Keratinocyte (primary cell): Measurements from ENCODE around the gene COASY. TPM values are rescaled to one million over a fixed set of nuclear protein-coding genes. Genes with fewer than 3 reads are reported as not detected.
A peak's percentile ranks its signal among the peaks of the same experiment; 100 is the strongest.

Experiments
- DNase-seq: peaks from one replicate; pipeline ENCODE4 v3.0.0-alpha.2; 2011; ENCODE audit warnings: low read depth, missing footprints, low spot score
- FAIRE-seq: peaks from 2 replicates; lab custom pipeline; 2011; peaks lifted over from hg19 to GRCh38; lab: Jason Lieb, UNC
- H2AFZ ChIP-seq: 2 replicates; pipeline ENCODE4 v1.6.0; 2012; ENCODE audit warnings: low read length, control low read depth, inconsistent platforms; ENCODE audit not compliant: control insufficient read depth
- H3K27ac ChIP-seq: 2 replicates; pipeline ENCODE4 v1.5.1; 2011; ENCODE audit warnings: low read length; ENCODE audit not compliant: control insufficient read depth, insufficient read depth
- H3K27me3 ChIP-seq: 3 replicates; pipeline ENCODE4 v1.6.0; 2011; ENCODE audit warnings: low read length; ENCODE audit not compliant: control insufficient read depth, insufficient read depth; ENCODE audit errors: extremely low read depth
- H3K36me3 ChIP-seq, 2 experiments: 2 replicates in 1 of 2; 3 replicates in 1 of 2; pipeline ENCODE4 v1.5.1; 2011; ENCODE audit warnings: low read length in 2 of 2, mild to moderate bottlenecking in 1 of 2; ENCODE audit not compliant: control insufficient read depth in 2 of 2, insufficient read depth in 2 of 2; ENCODE audit errors: extremely low read depth in 1 of 2
- H3K4me1 ChIP-seq: 3 replicates; pipeline ENCODE4 v1.5.1; 2011; ENCODE audit warnings: low read length; ENCODE audit not compliant: control insufficient read depth, insufficient read depth; ENCODE audit errors: extremely low read depth
- H3K4me2 ChIP-seq: 3 replicates; pipeline ENCODE4 v1.6.0; 2011; ENCODE audit warnings: low read depth, low read length; ENCODE audit not compliant: control insufficient read depth, insufficient read depth; ENCODE audit errors: extremely low read depth
- H3K4me3 ChIP-seq, 3 experiments: fragments of 200-600 bp in 1 of 3; sonication (generic) in 1 of 3; 2 replicates in 2 of 3; 3 replicates in 1 of 3; pipeline ENCODE4 v1.5.1; 2011 to 2016; ENCODE audit warnings: low read length in 3 of 3, mild to moderate bottlenecking in 3 of 3, control low read depth in 2 of 3, inconsistent platforms in 1 of 3, low read depth in 1 of 3, mixed read lengths in 1 of 3, mixed run types in 1 of 3, moderate library complexity in 1 of 3; ENCODE audit not compliant: control insufficient read depth in 2 of 3, insufficient read depth in 2 of 3; ENCODE audit errors: extremely low read depth in 1 of 3
- H3K79me2 ChIP-seq: 2 replicates; pipeline ENCODE4 v1.6.0; 2012; ENCODE audit warnings: low read length; ENCODE audit not compliant: control insufficient read depth, insufficient read depth
- H3K9ac ChIP-seq: 3 replicates; pipeline ENCODE4 v1.6.0; 2011; ENCODE audit warnings: low read length; ENCODE audit not compliant: control insufficient read depth, insufficient read depth; ENCODE audit errors: extremely low read depth
- H3K9me1 ChIP-seq: 3 replicates; pipeline ENCODE4 v1.6.0; 2011; ENCODE audit warnings: low read length; ENCODE audit not compliant: control insufficient read depth, insufficient read depth; ENCODE audit errors: extremely low read depth
- H3K9me3 ChIP-seq: 2 replicates; pipeline ENCODE4 v1.5.1; 2012; ENCODE audit warnings: low read depth, low read length; ENCODE audit not compliant: control insufficient read depth
- H4K20me1 ChIP-seq: 3 replicates; pipeline ENCODE4 v1.6.0; 2011; ENCODE audit warnings: low read length; ENCODE audit not compliant: control insufficient read depth, insufficient read depth; ENCODE audit errors: extremely low read depth
- CTCF ChIP-seq, 3 experiments: IDR thresholded peaks in 1 of 3; conservative IDR thresholded peaks in 1 of 3; optimal IDR thresholded peaks in 1 of 3; 2 replicates in 2 of 3; 3 replicates in 1 of 3; pipeline versions ENCODE3 to v1.5.1; 2011; ENCODE audit warnings: low read length in 3 of 3, mild to moderate bottlenecking in 3 of 3, moderate library complexity in 2 of 3, control low read depth in 1 of 3, inconsistent platforms in 1 of 3; ENCODE audit not compliant: insufficient read depth in 2 of 3; ENCODE audit errors: extremely low read depth in 1 of 3
- EZH2 ChIP-seq: IDR thresholded peaks from one replicate; pipeline ENCODE4 v1.6.1; 2012; ENCODE audit warnings: inconsistent platforms, mild to moderate bottlenecking, low read length, moderate library complexity
- dilution Hi-C: fragments of 300-500 bp; cut with MboI; formaldehyde crosslinking; loops from one replicate; pipeline ENCODE4 v1.7.0; 2020; ENCODE audit warnings: low sequenced_read_pairs; ENCODE audit not compliant: extremely low pct_ligation_motif_present
- polyA minus RNA-seq, 3 experiments: library from RNA; depleted of rRNA, polyadenylated mRNA; stranded (reverse); fragments of >200 nt; gene quantifications; 1 replicate in 1 of 3; 2 replicates in 1 of 3; 3 replicates in 1 of 3; pipeline ENCODE4 v1.2.3, GENCODE V29; 2011
- polyA plus RNA-seq, 5 experiments: library from polyadenylated mRNA; depleted of rRNA in 3 of 5; stranded (reverse) in 3 of 5; stranded (forward) in 1 of 5; unstranded in 1 of 5; fragments of >200 nt; gene quantifications; 1 replicate in 1 of 5; 2 replicates in 3 of 5; 3 replicates in 1 of 5; pipeline versions ENCODE4 v1.2.1 to v1.2.3, GENCODE V29; 2011 to 2012; ENCODE audit warnings: missing spikeins in 2 of 5, low read depth in 1 of 5, low replicate concordance in 1 of 5

The COASY gene
- polyA plus RNA-seq (25.9 to 49.8 TPM (median 26.2 TPM) in 3 replicates), polyA minus RNA-seq (15.1 to 128 TPM (median 29.9 TPM) in 3 replicates)
- polyA plus RNA-seq (2011; ENCODE audit: low read depth), result 23.3 TPM
- polyA plus RNA-seq (2011; cell fraction: cytosol; rRNA removed), result 25.9 and 41.0 TPM in 2 replicates
- 58.5 and 74.0 TPM in 2 replicates for polyA plus RNA-seq (2011; cell fraction: nucleus; rRNA removed)
- 73.0 and 73.2 TPM in 2 replicates for polyA plus RNA-seq (2012; ENCODE audit: low replicate concordance)
- 46.0 TPM for polyA minus RNA-seq (2011; cell fraction: cytosol; rRNA and poly(A)+ RNA removed)
- polyA minus RNA-seq (2011; cell fraction: nucleus; rRNA and poly(A)+ RNA removed), result 17.7 and 25.6 TPM in 2 replicates

- Histone ChIP-seq H3K4me2 (peak within 1 kb of the TSS; percentile 83), H3K4me3 (peak within 1 kb of the TSS; percentile 78 to 97 (median 96)), H3K27ac (peak within 1 kb of the TSS; percentile 88), H3K9ac (peak within 1 kb of the TSS; percentile 94), H4K20me1 (no peaks in the 10 kb centered on the region), H3K79me2 (peaks cover 22% of the 10 kb centered on the region), H3K9me3 (no peaks in the 10 kb centered on the region), H3K27me3 (no peaks in the 10 kb centered on the region), H2AFZ (peak within 1 kb of the TSS; percentile 73), H3K36me3 (peaks cover 10 to 28% of the 10 kb centered on the region in 2 experiments), H3K9me1 (no peaks in the 10 kb centered on the region), H3K4me1 (peaks cover 27% of the 10 kb centered on the region)
- dilution Hi-C loops, result no loop called here
- peak; percentile 79 for FAIRE-seq
- peak; percentile 82 for DNase-seq
- TF ChIP-seq EZH2 (no peak), CTCF (optimal IDR thresholded peaks at IDR 0.05 in 1 of 3, IDR thresholded peaks at IDR 0.05 in 1 of 3, conservative IDR thresholded peaks at IDR 0.05 in 1 of 3; ENCODE audit: extremely low read depth in 1 of 3, insufficient read depth in 2 of 3, low read length in 3 of 3) (no peak)
Observed at GRCh38 chr17:42561897-42562387, at the start of gene COASY. COASY (plus strand) TSS chr17:42562148; CDS start chr17:42562623, 475 bp downstream.

- no peak for TF ChIP-seq EZH2
- no peak for TF ChIP-seq CTCF (optimal IDR thresholded peaks at IDR 0.05 in 1 of 3, IDR thresholded peaks at IDR 0.05 in 1 of 3, conservative IDR thresholded peaks at IDR 0.05 in 1 of 3; ENCODE audit: extremely low read depth in 1 of 3, insufficient read depth in 2 of 3, low read length in 3 of 3)
- no peaks in the 10 kb centered on the region for H3K27me3 ChIP-seq
- no peaks in the 10 kb centered on the region for H3K9me1 ChIP-seq
- H3K4me2 ChIP-seq, result no peak overlapping the region
- no peaks in the 10 kb centered on the region for H4K20me1 ChIP-seq
- H3K9me3 ChIP-seq, result no peaks in the 10 kb centered on the region
- H2AFZ ChIP-seq, result no peak overlapping the region
- FAIRE-seq (no peak), DNase-seq (no peak)
- no peak overlapping the region for H3K9ac ChIP-seq
- H3K79me2 ChIP-seq, result no peaks in the 10 kb centered on the region
- H3K4me1 ChIP-seq, result peaks cover under 1% of the 10 kb centered on the region
- H3K4me3 ChIP-seq, result no peak overlapping the region
- H3K27ac ChIP-seq, result no peak overlapping the region
- dilution Hi-C loops, result loop anchor here (25.0 kb wide), 1 partner anchor 200 kb away; no protein-coding TSS in a partner anchor
- H3K36me3 ChIP-seq, result peaks cover 26 to 34% of the 10 kb centered on the region in 2 experiments
Observed at GRCh38 chr17:42512246-42512645, 49.7 kb upstream of the COASY start.
